SU-DHL-6 (cell line): ENCODE data around the gene LRRC8E.
A peak's percentile ranks its signal among the peaks of the same experiment; 100 is the strongest.

ENCODE experiments used
- H2AFZ ChIP-seq: fragments of 200-600 bp; sonication (generic); 2 replicates; pipeline ENCODE4 v1.6.1; 2014; ENCODE audit warnings: low read depth, mild to moderate bottlenecking, moderate library complexity, mixed read lengths, antibody characterized with exemption, low read length; ENCODE audit not compliant: severe bottlenecking
- H3F3A ChIP-seq: fragments of 200-600 bp; shearing (Covaris generic); 2 replicates; pipeline ENCODE4 v1.6.0; 2016; ENCODE audit warnings: antibody characterized with exemption, mild to moderate bottlenecking; ENCODE audit not compliant: insufficient read depth
- H3K27ac ChIP-seq: fragments of 200-600 bp; sonication (generic); 2 replicates; pipeline ENCODE4 v1.5.1; 2016; ENCODE audit warnings: low read depth, mild to moderate bottlenecking, low read length, moderate library complexity, mixed read lengths
- H3K27me3 ChIP-seq: fragments of 200-600 bp; sonication (generic), shearing (Covaris generic); 2 replicates; pipeline ENCODE4 v1.6.0; 2014; ENCODE audit warnings: mild to moderate bottlenecking, low read length
- H3K36me3 ChIP-seq: fragments of 200-600 bp; sonication (generic); 2 replicates; pipeline ENCODE4 v1.6.1; 2014; ENCODE audit warnings: mild to moderate bottlenecking, low read length, mixed read lengths
- H3K4me2 ChIP-seq: fragments of 300-600, 200-600 bp; shearing (Covaris generic), sonication (generic); 2 replicates; pipeline ENCODE4 v1.6.0; 2014; ENCODE audit warnings: low read length, low read depth, mild to moderate bottlenecking; ENCODE audit not compliant: poor library complexity, severe bottlenecking
- H3K4me3 ChIP-seq: fragments of 200-600 bp; sonication (generic); 2 replicates; pipeline ENCODE4 v1.5.1; 2014; ENCODE audit warnings: antibody characterized with exemption, low read length, mild to moderate bottlenecking, mixed read lengths; ENCODE audit not compliant: insufficient read depth, poor library complexity, severe bottlenecking
- H3K79me2 ChIP-seq: fragments of 200-600 bp; sonication (generic); 2 replicates; pipeline ENCODE4 v1.6.1; 2014; ENCODE audit warnings: mild to moderate bottlenecking, low read length, moderate library complexity; ENCODE audit not compliant: insufficient read depth
- H3K9ac ChIP-seq: fragments of 200-600 bp; sonication (generic); 2 replicates; pipeline ENCODE4 v1.7.0; 2014; ENCODE audit warnings: mild to moderate bottlenecking, low read length
- H3K9me2 ChIP-seq: fragments of 200-600 bp; sonication (generic); replicated peaks from 2 replicates; pipeline ENCODE4 v1.6.1; 2014; ENCODE audit warnings: low read length; ENCODE audit not compliant: insufficient read depth
- H3K9me3 ChIP-seq: fragments of 200-600 bp; sonication (generic); 2 replicates; pipeline ENCODE4 v1.6.1; 2014; ENCODE audit warnings: low read length, mixed read lengths; ENCODE audit not compliant: insufficient read depth
- H4K20me1 ChIP-seq: fragments of 200-600 bp; sonication (generic); 2 replicates; pipeline ENCODE4 v1.6.1; 2014; ENCODE audit warnings: low read depth, mild to moderate bottlenecking, antibody characterized with exemption, low read length, moderate library complexity, mixed read lengths
- CTCF ChIP-seq: fragments of 200-600 bp; sonication (generic); IDR thresholded peaks from one replicate; pipeline ENCODE4 v1.5.1; 2017; ENCODE audit warnings: antibody characterized with exemption, mild to moderate bottlenecking, low read length, moderate library complexity; ENCODE audit not compliant: insufficient read depth, poor library complexity, severe bottlenecking
- EZH2phosphoT487 ChIP-seq: fragments of 200-600 bp; sonication (generic), shearing (Covaris generic); conservative IDR thresholded peaks from 2 replicates; pipeline ENCODE4 v1.6.1; 2018; ENCODE audit warnings: mild to moderate bottlenecking, antibody characterized with exemption, low read length, moderate library complexity, mixed read lengths

LRRC8E gene

GRCh38 chr19:7918615-7919421, 30.5 kb downstream of the LRRC8E start:
- TF ChIP-seq CTCF = no peak
- TF ChIP-seq EZH2phosphoT487 = no peak
- H3F3A ChIP-seq = 0 out of 2 replicates have a peak, but pooled peaks cover under 1% of the 10 kb centered on the region
- no peak overlapping the region for H3K27ac ChIP-seq
- H3K9me2 ChIP-seq = no peaks in the 10 kb centered on the region
- no peaks in the 10 kb centered on the region for H3K79me2 ChIP-seq
- H3K27me3 ChIP-seq = no peaks in the 10 kb centered on the region
- H3K9ac ChIP-seq = no peak overlapping the region
- H2AFZ ChIP-seq = no peak overlapping the region
- H3K4me2 ChIP-seq = no peak overlapping the region
- no peaks in the 10 kb centered on the region for H3K36me3 ChIP-seq
- H4K20me1 ChIP-seq = no peaks in the 10 kb centered on the region
- H3K4me3 ChIP-seq = no peak overlapping the region
- H3K9me3 ChIP-seq = no peaks in the 10 kb centered on the region

- Histone ChIP-seq H3K4me3 (peak within 1 kb of the TSS; percentile 77), H3K4me2 (peak within 1 kb of the TSS; percentile 82), H3K9me3 (no peaks in the 10 kb centered on the region), H3K79me2 (no peaks in the 10 kb centered on the region), H3K9ac (peak within 1 kb of the TSS; percentile 63), H3F3A (no peaks in the 10 kb centered on the region), H4K20me1 (no peaks in the 10 kb centered on the region), H3K36me3 (no peaks in the 10 kb centered on the region), H3K9me2 (no peaks in the 10 kb centered on the region), H2AFZ (peak within 1 kb of the TSS; percentile 55), H3K27ac (peak within 1 kb of the TSS; percentile 59), H3K27me3 (no peaks in the 10 kb centered on the region)
- no peak for TF ChIP-seq EZH2phosphoT487
- no peak for TF ChIP-seq CTCF
Observed at GRCh38 chr19:7919610-7920518, 31.6 kb downstream of the LRRC8E start, which contains the start of gene SNAPC2. SNAPC2 (plus strand) TSS chr19:7920338; CDS start chr19:7920367, 29 bp downstream.

DNA sequence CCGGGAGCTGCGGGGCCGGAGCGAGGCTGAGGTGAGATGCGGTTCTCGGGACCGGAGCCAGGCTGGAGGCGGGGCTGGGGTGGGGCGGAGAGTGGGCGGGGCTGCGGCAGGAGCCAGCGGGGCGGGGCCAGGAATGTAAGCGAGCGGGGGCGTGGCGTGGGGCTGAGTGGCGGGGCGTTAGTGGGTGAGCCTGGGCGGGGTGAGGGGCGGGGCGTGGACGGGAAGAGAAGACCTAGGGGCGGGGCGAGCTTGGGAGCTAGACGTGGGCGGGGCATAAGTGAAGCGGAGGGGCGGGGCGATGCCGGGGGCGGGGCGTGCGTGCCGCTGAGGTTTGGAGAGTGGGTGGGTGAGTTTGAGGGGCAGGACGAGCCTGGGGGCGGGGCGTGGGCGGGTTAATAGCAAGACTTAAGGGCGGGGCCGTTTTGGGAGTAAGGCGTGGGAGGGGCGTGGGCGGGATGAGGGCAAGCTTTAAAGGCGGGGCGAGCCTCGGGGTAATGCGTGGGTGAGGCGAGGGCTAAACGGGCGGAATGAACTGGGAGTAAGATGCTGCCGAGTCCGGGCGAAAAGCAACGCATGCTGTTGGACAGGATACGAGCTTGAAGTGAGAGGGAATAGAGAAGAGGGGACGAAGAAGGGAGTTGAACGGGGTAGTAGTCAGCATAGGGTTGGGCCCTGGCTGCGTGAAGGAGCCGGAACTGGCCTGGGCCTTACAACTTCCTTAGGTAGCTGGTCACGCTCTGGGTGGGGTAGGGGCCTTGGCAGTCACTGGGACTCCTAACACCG, 32.4 kb downstream of the LRRC8E start:
- Histone ChIP-seq H3K4me3 (peak overlapping the region; percentile 77), H2AFZ (peak overlapping the region; percentile 55), H3K9me2 (no peaks in the 10 kb centered on the region), H3K9ac (peak overlapping the region; percentile 63), H3K36me3 (no peaks in the 10 kb centered on the region), H3K27me3 (no peaks in the 10 kb centered on the region), H3F3A (no peaks in the 10 kb centered on the region), H3K27ac (peak overlapping the region; percentile 59), H3K9me3 (no peaks in the 10 kb centered on the region), H3K4me2 (peak overlapping the region; percentile 82), H4K20me1 (no peaks in the 10 kb centered on the region), H3K79me2 (no peaks in the 10 kb centered on the region)
- TF ChIP-seq EZH2phosphoT487 (no peak), CTCF (no peak)
